ENCODE data around the gene SEC16A.

Gene SEC16A

GRCh38 chr9:136502940-136503550, 20.2 kb upstream of the SEC16A start:
- DNase-seq = no peak

DNA sequence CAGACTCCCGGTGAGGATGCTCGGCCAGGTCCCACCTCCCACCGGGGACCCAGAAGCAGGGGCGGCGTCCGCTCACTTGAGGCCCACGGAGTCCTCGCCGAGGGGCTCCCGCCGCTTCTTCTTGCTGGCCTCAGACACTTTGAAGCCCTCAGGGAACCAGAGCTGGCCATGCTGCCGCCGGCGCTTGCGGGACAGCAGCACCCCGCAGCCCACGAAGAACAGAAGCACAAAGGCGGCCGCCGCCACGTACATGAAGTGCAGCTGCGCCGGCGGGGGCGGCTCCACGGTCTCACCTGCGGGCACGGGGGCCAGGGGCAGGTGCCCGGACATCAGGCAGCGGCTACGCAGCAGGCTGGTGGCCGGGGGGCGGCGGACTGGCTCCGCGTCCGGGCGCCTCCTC, 19.4 kb upstream of the SEC16A start:
- DNase-seq = no peak

GRCh38 chr9:136501686-136502085, 18.8 kb upstream of the SEC16A start:
- DNase-seq = no peak

DNA sequence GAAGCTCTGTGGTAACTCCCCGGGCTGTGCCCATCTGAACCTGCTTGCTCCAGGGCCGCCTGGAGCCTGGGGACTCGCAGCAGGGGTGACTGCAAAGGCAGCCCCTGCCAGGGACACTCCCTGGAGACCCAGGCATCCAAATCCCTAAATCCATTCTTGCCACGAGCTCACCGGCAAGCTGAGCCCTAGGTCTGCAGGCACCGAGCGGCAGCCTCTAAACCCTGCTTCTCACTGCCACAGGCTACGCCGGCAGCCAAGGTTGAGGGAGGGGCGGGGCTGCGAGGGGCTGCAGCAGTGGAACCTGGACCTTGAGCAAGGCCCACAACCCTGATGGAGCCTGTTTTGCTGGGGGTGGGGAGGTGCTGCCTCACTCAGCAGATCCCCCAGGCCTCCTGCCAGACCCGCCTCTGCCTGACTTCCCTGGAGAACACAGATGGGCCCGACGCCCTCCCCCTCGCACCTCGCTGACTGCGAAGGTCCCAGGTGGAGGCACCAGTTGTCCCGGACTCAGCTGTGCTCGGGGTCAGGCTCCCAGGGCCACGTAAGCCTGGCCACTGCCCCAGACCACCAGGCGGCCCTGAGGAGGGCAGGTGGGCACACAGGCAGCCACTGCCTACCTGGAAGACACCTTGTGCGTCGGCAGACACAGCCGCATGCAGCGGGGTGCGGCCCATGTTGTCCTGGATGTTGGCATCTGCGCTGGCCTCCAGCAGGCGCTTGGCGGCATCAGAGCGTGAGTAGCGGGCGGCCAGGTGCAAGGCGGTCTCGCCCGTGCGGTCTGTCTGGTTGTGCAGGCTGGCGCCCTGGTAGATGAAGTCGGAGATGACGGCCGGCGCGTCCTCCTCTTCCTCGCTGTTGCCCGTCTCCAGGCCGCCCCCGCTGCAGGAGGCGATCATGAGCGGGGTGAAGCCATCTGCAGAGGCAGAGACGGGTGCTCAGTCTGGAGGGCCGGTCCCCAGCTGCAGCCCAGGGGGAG, 17.4 kb upstream of the SEC16A start:
- no peak for DNase-seq

DNA sequence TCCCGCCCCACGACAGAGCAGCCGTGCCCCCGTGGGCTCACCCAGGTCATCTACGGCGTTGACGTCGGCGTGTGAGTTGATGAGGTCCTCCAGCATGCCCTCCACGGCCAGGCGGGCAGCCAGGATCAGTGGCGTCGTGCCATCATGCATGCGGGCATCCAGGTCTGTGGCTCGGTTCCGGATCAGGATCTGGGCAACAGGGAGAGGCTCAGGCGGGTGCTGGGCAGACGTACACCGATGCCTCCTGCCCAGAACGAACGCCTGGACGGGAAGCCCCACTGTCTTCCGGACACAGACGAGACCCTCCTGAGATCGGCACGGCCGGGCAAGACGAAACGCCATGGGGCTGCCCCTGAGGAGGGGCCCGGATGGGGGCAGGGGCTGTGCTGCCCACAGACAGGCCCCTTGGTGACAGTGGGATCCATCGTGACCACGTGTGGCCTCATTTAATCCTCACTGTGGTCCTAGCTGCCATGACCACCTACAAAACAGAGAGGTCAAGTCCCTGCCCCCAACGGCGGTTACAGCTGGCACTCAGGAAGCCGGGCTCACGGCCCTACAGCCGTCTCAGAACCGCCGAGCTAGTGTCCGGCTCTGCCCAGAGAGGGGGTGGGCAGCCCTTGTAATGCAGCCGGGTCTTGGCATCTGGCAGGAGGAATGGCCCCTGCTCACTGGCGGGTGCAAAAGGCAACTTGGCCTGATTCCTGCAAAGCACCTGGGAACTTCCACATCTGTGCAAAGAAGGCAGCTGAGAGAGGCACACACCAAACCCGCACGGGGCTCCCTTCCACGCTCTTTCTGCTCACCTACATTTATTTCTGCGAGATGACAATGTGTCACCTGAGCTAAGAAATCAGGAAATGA, 16.5 kb upstream of the SEC16A start:
- DNase-seq = no peak

- no peak for DNase-seq
Observed at GRCh38 chr9:136497916-136498695, 15.3 kb upstream of the SEC16A start.

- DNase-seq = no peak
Observed at GRCh38 chr9:136496801-136497620, 14.2 kb upstream of the SEC16A start.

DNA sequence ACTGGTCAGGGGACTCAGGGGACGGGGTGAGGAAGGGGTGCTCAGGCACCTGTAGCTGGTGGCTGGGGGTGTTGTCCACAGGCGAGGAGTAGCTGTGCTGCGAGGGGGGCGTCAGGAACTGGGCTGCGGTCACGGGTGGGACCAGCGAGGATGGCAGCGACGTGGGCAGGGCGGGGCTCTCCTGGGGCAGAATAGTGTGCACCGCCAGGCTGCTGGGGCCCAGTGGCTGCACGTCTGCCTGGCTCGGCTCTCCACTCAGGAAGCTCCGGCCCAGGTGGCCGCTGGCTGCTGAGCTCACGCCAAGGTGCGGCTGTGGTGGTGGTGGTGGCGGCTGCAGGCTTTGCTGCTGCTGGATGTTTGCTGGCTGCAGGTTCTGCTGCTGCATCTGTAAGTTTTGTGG, 13.3 kb upstream of the SEC16A start:
- no peak for DNase-seq

DNA sequence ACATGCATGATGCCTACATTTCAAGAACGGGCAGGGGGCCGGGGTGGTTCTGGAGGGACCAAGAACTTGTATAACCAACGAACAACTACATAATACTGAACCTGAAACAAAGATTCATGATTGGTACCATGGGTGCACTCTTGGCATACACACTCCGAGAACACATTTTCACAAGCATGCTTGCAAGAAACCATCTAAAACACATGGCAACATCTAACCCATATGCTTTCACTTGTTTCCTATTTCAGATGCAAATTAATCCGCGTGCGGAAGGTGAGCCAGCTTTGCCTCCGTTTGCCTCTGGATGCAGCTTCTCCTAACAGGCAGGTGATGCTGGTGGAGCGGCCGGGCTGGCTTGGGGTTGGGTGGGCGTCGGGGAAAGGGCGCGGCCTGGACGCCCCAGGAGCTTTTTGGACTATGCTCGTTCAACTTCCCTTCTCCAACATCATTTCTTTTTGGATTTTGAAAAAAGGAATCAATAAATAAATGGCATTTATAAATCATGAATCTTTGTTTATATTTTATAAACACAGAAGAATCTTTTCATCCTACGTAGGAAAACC, 12.5 kb upstream of the SEC16A start:
- no peak for DNase-seq

GRCh38 chr9:136494531-136495215, 11.8 kb upstream of the SEC16A start:
- DNase-seq = peak; percentile 25

DNA sequence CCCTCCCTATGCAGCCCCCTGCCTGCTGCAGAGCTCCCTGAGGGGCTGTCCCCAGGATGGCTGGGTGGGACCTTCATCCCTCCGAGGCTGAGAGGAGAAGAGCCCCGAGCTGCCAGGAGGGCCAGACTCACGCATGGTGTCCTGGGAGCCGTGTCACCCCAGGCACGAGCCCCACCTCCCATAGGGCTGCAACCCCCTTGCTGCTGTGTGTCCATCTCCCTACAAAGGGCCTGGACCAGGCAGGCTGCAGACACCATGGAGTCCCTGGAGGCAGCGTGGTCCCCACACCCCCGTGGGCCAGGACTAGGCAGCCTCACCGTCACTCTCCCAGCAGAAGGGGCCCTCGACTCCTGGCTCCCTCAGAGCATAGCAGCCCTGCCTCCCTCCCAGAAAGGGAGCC, 11.2 kb upstream of the SEC16A start:
- DNase-seq = no peak

DNA sequence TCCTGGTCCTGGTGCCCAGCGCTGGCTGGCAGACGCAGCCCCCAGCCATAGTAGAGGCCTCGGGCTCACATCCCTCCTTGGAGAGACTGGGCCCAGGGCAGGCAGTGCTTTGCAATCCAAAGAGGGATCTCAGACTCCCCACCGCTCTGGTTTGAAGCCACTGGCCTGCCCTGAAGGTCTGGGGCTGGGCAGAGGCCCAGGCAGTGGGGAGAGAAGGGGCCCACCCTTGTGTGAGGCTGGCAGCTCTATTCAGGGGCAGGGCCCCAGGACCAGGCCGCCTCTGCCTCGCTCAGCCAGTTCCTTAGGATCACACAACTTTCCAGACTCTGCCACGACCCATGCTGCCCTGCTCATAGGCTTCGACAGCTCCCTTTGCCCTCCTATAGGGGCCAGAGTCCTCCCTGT, 10.7 kb upstream of the SEC16A start:
- DNase-seq = peak; percentile 60

DNA sequence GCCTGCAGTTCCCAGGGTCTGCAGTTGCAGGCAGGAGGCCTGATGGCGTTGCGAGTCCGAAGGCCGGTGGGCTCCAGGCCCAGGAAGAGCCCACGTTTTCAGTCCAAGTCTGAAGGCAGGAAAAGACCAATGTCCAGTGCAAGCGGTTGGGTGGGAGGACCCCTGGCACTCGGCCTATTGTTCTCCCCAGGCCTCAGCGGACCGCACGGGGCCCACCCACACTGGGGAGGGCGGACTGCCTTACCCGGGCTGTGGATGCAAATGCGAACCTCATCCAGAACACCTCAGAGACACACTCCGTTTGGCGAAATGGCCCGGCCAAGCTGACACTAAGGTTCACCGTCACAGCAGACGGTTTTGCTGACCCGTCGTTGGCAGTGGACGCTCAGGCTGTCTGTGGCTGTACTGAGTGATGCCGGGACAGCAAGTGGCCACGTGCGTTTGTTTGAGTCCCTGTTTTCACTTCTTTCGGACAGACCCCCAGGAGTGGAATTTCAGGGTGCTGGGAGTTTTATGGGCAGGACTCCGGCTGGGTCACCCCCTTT, 10.2 kb upstream of the SEC16A start:
- DNase-seq = no peak

- DNase-seq = peak; percentile 22
Observed at GRCh38 chr9:136489731-136490130, 6.9 kb upstream of the SEC16A start.

DNA sequence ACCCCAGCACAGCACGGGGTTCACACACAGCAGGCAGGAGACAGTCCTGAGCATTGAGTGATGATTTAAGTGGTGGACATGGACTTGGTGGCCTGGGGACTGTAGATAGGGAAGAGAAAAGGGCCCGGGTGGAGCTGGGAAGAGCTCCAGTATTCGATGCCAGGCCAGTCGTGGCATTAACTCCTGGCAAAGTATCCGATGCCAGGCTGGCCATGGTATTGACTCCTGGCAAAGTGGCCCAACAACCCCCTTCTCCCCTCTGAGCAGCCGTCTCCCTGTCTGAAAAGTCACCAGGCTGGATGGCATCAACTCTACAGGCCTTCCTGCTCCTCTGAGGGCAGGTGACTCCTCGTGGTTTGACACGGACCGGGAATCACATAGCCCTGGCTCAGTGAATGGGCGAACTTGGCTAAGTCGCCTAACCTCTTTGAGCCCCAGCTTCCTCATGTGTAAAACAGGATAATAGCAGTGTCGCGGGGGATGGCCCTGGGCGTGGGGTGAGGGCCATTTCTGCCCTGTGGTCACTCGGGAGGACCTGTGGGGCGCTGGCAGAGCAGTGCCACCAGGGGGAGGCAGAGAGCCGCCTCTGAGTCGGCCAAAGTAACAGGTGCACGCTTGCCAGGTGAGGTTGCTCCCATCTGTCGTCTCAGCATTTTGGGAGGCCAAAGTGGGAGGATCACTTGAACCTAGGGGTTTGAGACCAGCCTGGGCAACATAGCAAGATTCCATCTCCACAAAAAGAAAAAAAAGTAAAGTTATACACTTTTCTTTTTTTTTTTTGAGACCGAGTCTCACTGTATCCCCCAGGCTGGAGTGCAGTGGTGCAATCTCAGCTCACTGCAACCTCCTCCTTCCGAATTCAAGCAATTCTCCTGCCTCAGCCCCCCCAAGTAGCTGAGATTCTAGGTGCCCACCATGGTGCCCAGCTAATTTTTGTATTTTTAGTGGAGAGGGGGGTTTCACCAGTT, 5.7 kb upstream of the SEC16A start:
- DNase-seq = peak; percentile 82

DNA sequence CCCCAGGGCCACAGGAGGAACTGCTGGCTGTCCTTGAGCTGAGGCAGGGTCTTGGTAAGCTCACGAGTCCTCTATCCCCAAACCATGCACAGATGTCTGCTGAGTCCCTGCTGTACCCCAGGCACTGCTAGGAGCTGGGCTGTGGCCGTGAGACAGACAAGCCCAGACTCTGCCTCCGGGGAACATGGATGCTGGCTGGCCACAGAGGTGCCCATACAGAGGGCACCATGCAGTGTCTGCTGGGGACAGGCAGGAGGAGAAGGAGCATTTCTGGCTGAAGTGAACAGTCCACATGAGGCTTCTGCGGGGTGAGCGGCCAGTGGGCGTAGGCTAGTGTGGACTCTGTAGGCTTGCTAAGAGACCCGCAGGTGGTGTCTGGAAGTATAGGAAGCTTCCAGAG, 4.8 kb upstream of the SEC16A start:
- peak; percentile 8 for DNase-seq

DNA sequence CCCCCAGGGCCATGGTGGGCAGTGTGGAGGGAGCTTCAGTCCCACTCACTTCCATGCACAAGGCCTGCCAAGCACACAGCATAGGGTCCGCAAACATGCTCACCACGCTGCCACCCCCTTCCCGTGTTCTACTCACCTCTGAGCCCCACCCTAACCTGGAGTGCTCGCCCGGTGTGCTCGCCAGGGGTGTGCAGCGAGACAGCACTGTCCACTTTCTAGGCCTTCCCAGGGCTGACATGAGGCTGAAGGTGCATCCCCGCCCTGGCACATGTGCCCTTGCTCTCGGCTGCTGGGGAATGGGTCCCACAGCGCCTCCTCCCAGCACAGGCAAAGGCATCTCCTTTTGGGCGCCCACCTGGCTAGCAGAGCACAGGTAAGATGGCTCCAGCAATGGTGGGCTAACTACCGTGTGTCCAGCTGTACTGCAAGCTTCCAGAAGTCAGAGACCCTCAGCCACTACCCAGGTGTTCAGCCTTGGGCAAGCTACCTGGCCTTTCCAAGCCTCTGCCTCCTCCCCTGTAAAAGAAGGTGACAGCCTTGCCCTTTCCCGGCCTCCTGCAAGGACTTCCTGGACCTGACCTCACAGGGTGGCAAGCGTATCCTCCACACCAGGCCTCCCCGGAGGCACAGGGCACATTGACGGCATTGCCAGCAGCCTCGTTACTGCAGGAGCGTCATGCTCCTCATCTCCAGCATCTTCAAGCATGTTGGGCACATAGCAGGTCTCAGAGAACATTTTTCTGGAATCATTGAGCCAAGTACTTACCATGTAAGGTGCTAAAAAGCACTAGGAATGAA, 4.2 kb upstream of the SEC16A start:
- peak; percentile 4 for DNase-seq

- DNase-seq = no peak
Observed at GRCh38 chr9:136486131-136486530, 3.3 kb upstream of the SEC16A start.

Data from retina (tissue), 1 donor.